ES-I3 (cell line): ENCODE measurements around the gene TCP10L.
"Not testable (repeated sequence)": the region's sequence is repeated elsewhere in the genome, so short reads cannot be mapped to it uniquely, and the experiment has no call there.

ENCODE experiments used
- H3K36me3 ChIP-seq: 2 replicates; pipeline ENCODE4 v1.6.1; 2013; ENCODE audit warnings: mild to moderate bottlenecking, low read length, control low read depth, moderate library complexity; ENCODE audit not compliant: insufficient read depth
- H3K4me1 ChIP-seq: 2 replicates; pipeline ENCODE4 v1.6.1; 2013; ENCODE audit warnings: mild to moderate bottlenecking, control low read depth, low read length; ENCODE audit not compliant: insufficient read depth
- H3K9ac ChIP-seq: 2 replicates; pipeline ENCODE4 v1.6.1; 2013; ENCODE audit warnings: low read depth, mild to moderate bottlenecking, low read length, moderate library complexity
- H3K9me3 ChIP-seq: 2 replicates; pipeline ENCODE4 v1.6.1; 2013; ENCODE audit warnings: mild to moderate bottlenecking, low read length, moderate library complexity; ENCODE audit not compliant: control insufficient read depth, insufficient read depth

Gene TCP10L

GRCh38 chr21:32558106-32558505 lies 27.2 kb downstream of the TCP10L start:
- H3K9ac ChIP-seq: no peak overlapping the region
- H3K36me3 ChIP-seq: no peaks in the 10 kb centered on the region
- H3K9me3 ChIP-seq: no peaks in the 10 kb centered on the region
- peaks cover 31% of the 10 kb centered on the region for H3K4me1 ChIP-seq

- Histone ChIP-seq H3K9me3 (no peaks in the 10 kb centered on the region), H3K9ac (no peak overlapping the region), H3K4me1 (peaks cover 10% of the 10 kb centered on the region), H3K36me3 (no peaks in the 10 kb centered on the region)
Observed at GRCh38 chr21:32554832-32555638, 30.3 kb downstream of the TCP10L start.

- Histone ChIP-seq H3K9ac (no peak overlapping the region), H3K9me3 (no peaks in the 10 kb centered on the region), H3K36me3 (no peaks in the 10 kb centered on the region), H3K4me1 (no peaks in the 10 kb centered on the region)
Observed at GRCh38 chr21:32549886-32550285, 35.4 kb downstream of the TCP10L start.

- Histone ChIP-seq H3K9ac (no peak overlapping the region), H3K4me1 (no peaks in the 10 kb centered on the region), H3K9me3 (no peaks in the 10 kb centered on the region), H3K36me3 (no peaks in the 10 kb centered on the region)
Observed at GRCh38 chr21:32549440-32549839, 35.9 kb downstream of the TCP10L start.

- no peak overlapping the region for H3K9ac ChIP-seq
- no peaks in the 10 kb centered on the region for H3K9me3 ChIP-seq
- no peaks in the 10 kb centered on the region for H3K36me3 ChIP-seq
Observed at GRCh38 chr21:32548978-32549377, 36.3 kb downstream of the TCP10L start.

GRCh38 chr21:32547018-32547417 lies 38.3 kb downstream of the TCP10L start:
- Histone ChIP-seq H3K9me3 (no peaks in the 10 kb centered on the region), H3K9ac (no peak overlapping the region), H3K36me3 (no peaks in the 10 kb centered on the region), H3K4me1 (no peaks in the 10 kb centered on the region)

More at GRCh38 chr21:32548978-32549377, 36.3 kb downstream of the TCP10L start:
- H3K4me1 ChIP-seq: no peaks in the 10 kb centered on the region

GRCh38 chr21:32545948-32546441 lies 39.3 kb downstream of the TCP10L start:
- Histone ChIP-seq H3K9ac (no peak overlapping the region), H3K9me3 (no peaks in the 10 kb centered on the region), H3K36me3 (no peaks in the 10 kb centered on the region; the same call in 1 of the 2 replicates), H3K4me1 (no peaks in the 10 kb centered on the region)

- Histone ChIP-seq H3K4me1 (no peaks in the 10 kb centered on the region), H3K9me3 (no peaks in the 10 kb centered on the region), H3K36me3 (no peaks in the 10 kb centered on the region; the same call in 1 of the 2 replicates), H3K9ac (no peak overlapping the region)
Observed at GRCh38 chr21:32544697-32545096, 40.6 kb downstream of the TCP10L start.

GRCh38 chr21:32543975-32544374 lies 41.3 kb downstream of the TCP10L start:
- no peaks in the 10 kb centered on the region for H3K4me1 ChIP-seq
- no peaks in the 10 kb centered on the region for H3K9me3 ChIP-seq
- H3K36me3 ChIP-seq: no peaks in the 10 kb centered on the region; the same call in 1 of the 2 replicates
- H3K9ac ChIP-seq: no peak overlapping the region

GRCh38 chr21:32543056-32543455 lies 42.3 kb downstream of the TCP10L start:
- H3K9ac ChIP-seq, H3K36me3 ChIP-seq, H3K9me3 ChIP-seq, H3K4me1 ChIP-seq: not testable (repeated sequence)

GRCh38 chr21:32539378-32539777 lies 45.9 kb downstream of the TCP10L start:
- no peaks in the 10 kb centered on the region; the same call in 1 of the 2 replicates for H3K36me3 ChIP-seq
- no peaks in the 10 kb centered on the region for H3K9me3 ChIP-seq
- no peak overlapping the region for H3K9ac ChIP-seq
- peaks cover 5% of the 10 kb centered on the region; the same call in 1 of the 2 replicates for H3K4me1 ChIP-seq

- Histone ChIP-seq H3K9ac (no peak overlapping the region), H3K36me3 (no peaks in the 10 kb centered on the region; the same call in 1 of the 2 replicates), H3K9me3 (no peaks in the 10 kb centered on the region), H3K4me1 (peaks cover 5% of the 10 kb centered on the region; the same call in 1 of the 2 replicates)
Observed at GRCh38 chr21:32538147-32538792, 47.1 kb downstream of the TCP10L start.

- Histone ChIP-seq H3K36me3 (no peaks in the 10 kb centered on the region; the same call in 1 of the 2 replicates), H3K9ac (no peak overlapping the region), H3K9me3 (no peaks in the 10 kb centered on the region), H3K4me1 (peaks cover 5% of the 10 kb centered on the region; the same call in 1 of the 2 replicates)
Observed at GRCh38 chr21:32537569-32537881, 47.8 kb downstream of the TCP10L start.

GRCh38 chr21:32535612-32536011 lies 49.7 kb downstream of the TCP10L start:
- H3K36me3 ChIP-seq: no peaks in the 10 kb centered on the region
- peaks cover 5% of the 10 kb centered on the region; the same call in 1 of the 2 replicates for H3K4me1 ChIP-seq
- 0 out of 2 replicates have a peak, but pooled peaks cover under 1% of the 10 kb centered on the region for H3K9me3 ChIP-seq
- no peak overlapping the region for H3K9ac ChIP-seq

GRCh38 chr21:32534113-32534512 lies 51.2 kb downstream of the TCP10L start:
- Histone ChIP-seq H3K4me1 (peaks cover 5% of the 10 kb centered on the region; the same call in 1 of the 2 replicates), H3K36me3 (no peaks in the 10 kb centered on the region), H3K9ac (no peak overlapping the region), H3K9me3 (0 out of 2 replicates have a peak, but pooled peaks cover 3% of the 10 kb centered on the region)
